ENCODE measurements around the gene ZNF566.

GRCh38 chr19:36514012-36514612 is 24.8 kb upstream of the ZNF566 start:
- no peak for TF ChIP-seq POLR2AphosphoS5 (IDR thresholded peaks at IDR 0.05; ENCODE audit: borderline replicate concordance, low read depth, low read length)
- TF ChIP-seq EZH2 (IDR thresholded peaks at IDR 0.05): no peak

Measured in SK-N-MC (cell line).